DMS153 treated with DMSO at 0.1 percent for 48 hours (cell line): ENCODE results near the gene TRIM38.
"Not testable (repeated sequence)": the region's sequence is repeated elsewhere in the genome, so short reads cannot be mapped to it uniquely, and the experiment has no call there.

Experiments used
- DNase-seq: peaks from one replicate; lab custom pipeline; 2025; ENCODE audit not compliant: unreplicated experiment; lab: John Stamatoyannopoulos, UW

The TRIM38 gene, protein sequence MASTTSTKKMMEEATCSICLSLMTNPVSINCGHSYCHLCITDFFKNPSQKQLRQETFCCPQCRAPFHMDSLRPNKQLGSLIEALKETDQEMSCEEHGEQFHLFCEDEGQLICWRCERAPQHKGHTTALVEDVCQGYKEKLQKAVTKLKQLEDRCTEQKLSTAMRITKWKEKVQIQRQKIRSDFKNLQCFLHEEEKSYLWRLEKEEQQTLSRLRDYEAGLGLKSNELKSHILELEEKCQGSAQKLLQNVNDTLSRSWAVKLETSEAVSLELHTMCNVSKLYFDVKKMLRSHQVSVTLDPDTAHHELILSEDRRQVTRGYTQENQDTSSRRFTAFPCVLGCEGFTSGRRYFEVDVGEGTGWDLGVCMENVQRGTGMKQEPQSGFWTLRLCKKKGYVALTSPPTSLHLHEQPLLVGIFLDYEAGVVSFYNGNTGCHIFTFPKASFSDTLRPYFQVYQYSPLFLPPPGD

DNA sequence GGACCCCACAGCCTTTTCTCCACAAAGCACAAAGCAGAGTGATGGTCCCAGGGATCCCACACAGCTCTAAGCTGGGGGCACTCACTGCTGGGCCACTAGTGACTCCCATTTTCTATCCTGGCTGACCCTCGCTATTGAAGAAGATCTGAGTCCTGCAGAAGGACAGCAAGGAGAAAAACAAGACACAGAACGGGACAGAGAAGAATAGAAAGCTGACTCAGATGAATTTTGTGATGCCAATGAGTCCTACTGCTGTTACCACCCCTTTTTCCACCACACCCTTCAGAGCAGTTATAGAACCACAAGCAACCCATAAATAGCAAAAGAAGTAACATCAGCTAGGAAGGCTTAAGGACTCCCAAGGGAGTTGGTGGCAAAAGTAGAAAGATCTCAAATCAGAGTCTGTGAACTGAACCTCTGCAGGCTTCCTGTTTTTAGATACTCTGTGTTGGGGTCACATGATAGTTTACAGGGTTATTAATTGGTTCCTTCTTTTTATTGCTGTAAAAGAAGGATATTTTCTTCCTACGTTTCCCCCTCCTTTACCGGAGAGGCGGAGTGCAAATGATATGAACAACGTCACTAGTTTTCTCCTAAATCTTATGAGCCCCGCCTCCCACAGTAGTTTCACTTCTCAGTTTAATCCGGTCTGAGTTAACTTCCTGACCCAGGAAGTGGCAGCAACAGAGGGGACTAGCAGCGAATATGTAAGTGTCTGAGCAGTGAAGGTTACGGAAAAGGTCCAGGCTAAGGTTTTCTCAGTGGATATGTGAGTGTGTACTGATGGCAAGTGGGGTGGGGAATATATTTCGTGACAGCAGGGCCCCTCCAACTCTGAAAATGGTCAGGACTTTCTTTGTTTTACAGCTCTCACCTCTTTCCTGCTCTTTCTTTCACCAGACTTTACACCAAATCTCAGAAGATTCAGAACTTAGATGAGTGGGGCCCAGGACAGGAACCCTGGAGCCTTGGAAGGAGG, at the start of gene TRIM38:
TSS of gene TRIM38 (plus strand) at position 654 of the 979 bp plus-strand sequence. CDS start 3,721 bp downstream, outside the sequence.
- DNase-seq = peak; percentile 71

DNA sequence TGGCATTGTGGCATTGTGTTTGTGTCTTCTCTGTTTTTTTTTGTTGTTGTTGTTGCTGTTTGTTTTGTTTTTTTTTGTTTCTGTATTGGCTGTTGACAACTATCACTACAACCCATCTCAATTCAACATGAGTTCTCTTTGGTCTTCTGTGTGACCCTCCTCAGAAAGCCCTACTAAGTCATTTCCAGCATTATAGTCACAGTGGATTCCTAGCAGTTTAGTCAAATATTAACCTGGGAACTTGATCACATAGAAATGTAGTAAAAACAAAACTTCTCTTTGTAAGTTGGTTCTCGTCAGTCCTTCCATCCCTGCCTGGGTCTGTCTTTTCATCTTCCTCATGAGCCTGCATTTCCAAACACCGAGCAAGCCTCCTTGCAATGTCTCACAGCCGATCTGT, 48.9 kb upstream of the TRIM38 start:
- no peak for DNase-seq

DNA sequence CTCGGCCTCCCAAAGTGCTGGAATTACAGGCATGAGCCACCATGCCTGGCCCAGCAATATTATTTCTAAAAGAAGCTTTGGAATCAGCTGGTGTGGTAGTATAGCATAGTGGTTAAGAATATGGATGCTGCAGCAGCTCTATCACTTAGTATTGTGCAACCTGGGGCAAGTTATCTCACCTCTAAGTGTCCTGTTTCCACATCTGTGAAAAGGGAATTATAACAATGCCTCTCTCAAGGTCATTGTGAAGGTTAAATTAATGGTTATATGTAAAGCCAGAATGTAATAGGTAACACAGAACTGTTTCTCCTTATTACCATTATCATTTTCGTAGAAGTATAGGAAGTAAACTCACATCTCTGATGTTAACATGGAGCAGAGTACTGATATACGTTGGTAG, 46.3 kb upstream of the TRIM38 start:
- no peak for DNase-seq

DNA sequence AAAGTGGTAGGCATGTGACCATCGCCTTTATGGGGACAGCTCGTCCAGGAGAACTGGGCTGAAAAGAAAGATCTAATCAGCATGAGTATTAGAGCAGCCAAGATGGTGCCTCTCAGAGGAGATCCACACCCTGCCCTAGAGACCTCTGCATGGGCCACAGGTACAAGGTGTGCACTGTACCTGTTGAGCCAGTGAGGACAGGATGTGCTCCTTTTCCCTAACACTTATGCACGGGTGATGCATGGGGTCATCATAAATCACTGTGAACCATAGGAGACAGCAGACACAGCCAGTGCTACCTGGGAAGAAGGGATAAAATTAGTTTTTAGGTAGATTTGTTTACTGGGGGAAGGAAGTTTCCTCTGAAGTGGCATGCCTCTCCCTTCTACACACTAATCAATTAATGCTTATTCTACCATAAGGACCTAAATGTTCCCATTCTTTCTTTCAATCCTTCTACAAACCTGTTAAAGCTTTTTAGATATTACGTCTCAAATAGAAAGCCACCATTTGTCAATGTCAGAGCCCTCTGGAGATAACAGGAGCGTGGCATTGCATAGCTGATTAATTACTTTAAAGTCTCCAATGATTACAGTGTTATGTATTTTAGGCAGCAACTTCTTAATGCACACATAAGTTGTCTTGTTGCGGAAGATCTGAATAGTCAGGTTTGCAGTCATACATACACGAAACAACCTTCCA, 45.7 kb upstream of the TRIM38 start:
- no peak for DNase-seq

DNA sequence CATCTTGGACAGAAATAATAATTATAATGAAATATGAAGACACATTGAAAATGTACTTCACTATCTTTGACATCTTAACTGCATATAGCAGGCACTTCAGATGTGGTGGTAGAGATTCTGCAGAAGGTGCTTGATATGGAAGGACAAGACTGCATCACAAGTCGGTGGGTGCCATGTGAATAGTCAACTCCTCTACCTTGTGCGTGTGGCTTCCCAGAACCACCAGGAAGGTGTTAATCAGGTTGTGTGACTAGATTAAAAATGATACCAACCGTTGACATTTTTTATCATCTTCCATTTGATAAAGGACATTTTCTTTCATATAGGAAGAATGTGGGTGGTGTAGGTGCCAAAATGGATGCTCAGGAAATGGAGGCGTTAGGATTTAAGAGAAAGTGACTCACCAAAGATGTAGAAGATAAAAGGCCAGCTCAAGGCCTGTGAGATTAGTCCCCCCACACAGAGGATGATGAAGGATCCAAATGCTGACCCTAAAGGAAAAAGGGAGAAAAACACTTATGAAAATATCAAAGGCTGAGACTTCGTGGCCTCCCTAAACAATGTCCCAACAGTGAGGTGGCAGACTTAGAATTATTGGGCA, 44.4 kb upstream of the TRIM38 start:
- DNase-seq = no peak

DNA sequence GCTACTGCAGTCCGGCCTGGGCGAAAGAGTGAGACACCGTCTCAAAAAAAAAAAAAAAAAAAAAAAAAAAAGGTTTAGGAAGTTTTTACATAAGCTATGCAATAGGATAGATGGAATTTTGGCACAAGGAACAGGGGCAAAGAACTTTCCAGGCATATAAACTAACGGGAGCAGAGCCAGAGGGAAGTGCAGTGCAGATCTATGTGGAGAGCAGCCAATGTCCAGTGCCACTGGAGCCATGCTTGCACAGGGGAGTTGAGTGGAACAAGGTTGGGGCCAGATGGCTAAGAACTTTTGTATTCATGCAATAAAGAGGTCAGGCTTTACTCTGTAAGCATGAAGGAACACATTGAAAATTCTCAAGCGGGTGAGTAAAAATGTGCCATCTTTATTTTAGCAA, 42.9 kb upstream of the TRIM38 start:
- DNase-seq = no peak

DNA sequence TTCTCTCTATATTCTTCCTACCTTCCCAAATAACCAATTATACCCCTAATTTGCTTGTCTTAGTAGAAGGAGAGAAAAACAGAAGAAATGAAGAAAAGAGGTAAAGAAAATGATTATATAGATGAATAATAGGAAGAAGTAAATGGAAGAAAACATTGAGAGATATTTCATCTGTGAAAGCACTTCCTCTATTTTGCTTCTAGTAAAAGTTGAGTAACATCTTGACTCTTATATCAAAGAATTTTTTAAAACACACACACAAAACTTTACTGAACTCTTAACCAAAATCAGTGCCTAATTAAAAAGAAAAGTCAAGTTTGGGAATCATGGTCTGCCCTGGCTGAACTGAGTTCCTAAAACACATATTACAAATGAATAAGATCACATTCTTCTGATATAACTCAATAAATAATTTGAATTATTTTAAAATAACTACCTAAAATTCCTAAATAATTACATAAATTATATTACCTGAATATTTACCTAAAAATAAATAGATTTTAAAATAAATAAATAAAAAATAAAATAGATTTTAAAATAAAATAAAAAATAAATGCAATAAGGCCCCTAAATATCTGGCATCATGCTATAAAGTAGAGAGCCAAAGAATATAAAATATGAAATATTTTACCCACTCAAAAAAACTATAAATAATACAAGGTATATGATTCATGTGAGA, 40.9 kb upstream of the TRIM38 start:
- no peak for DNase-seq

DNA sequence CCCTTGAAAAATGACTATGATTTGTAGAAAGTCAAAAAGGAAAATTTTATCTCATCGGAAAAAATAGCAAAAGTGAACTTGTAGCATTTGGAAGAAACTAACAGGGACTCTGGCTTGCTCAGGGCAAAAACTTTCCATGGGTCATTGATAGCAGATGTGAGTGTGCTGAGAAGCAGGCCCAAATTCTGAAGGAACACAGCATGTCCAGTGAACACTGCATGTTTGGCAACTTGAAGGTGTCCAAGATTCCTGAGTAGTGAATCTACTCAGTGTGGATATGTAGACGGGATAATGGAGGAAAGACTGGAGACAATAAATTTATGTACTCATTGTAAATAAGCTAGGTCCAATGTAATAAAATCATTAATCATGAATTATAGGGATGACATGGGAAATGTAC, 40.3 kb upstream of the TRIM38 start:
- DNase-seq = no peak

DNA sequence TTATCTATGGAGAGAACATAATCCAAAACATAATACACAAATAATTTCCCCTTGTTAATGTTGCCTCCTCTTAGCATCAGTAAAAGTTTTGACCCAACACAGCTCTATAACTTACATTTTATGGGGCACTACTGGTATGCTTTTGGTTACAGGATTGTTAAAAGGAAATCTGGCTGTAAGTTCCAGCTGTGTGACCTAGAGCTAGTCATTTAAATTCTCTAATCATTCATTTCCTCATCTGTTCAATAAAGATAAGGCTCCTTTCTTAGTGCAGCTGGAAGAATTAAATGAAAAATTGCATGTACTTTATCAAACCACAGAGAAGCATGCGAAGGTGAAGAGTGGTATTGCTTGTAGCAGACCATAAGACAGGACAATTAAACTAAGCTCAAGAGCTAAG, 36.7 kb upstream of the TRIM38 start:
- no peak for DNase-seq

DNA sequence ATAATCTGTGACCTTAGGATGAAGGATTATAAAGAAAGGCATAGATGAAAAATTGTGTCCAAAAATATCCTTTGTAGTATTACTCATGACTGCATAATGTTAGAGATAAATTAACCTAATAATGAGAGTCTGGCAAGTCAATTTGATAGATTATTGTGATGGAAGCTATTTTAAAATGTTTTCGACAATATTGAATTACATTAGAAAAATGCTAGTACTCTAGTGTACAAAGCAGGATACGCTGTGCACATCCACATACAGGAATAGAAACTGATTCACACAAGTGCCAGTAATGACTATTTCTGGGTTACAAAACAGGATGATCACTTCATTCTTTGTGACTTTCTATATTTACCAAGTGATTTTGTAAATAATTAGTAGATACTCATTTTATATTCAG, 35.4 kb upstream of the TRIM38 start:
- no peak for DNase-seq

DNA sequence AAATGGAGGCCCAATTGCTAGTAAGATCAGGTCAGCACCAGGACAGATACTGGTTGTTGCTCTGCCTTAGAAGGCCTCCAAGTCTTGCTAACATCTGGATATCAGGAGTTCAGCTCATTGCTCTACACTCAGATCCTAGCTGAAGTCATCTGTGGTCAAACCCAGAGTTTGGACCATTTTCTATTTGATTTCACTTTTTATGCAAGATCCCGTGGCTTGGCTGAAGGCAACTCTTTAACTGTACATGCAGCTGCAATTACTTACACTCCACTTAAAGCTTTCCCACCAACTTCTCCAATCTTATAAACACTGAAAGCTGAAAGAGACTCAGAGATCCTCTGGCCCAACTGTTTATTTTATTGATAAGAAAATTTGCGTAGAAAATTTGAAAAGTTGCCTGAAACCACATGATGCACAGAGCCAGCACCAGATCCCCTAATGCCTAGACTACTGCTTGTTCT, 34.8 kb upstream of the TRIM38 start:
- DNase-seq = no peak

DNA sequence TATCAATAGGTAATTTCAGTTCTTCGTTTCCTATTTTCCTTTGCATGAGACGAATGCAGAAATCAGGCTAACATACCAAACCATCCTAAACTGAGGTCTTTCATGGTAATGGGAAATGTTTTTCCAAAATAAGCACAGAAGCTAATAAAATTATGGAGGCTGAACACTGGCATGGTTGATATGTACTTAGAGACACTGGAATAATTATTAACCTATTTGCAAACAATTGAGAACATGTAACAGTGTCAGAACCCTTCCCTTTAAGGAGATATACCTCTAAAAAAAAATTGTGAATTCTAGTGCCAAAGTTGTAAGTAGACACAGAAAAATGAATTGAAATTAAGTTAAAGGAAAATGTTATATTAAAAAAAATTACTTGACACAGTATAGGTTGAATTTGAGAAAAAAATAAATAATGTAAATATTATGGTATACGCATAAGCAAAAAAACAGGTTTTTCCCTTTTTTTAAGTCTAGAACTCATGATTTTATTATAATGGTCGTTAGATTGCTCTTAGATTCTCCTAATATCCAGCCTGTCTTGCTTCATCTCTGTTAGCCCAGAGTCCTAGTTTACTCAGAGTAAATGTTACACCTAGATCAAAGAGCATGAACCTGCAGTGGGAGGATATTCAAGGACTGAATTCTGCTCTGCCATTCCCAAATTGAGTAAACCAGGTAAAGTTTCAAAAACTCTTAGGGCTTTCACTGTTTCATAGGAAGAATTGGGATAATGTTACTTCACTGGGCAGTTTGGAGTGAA, 33.9 kb upstream of the TRIM38 start:
- no peak for DNase-seq

DNA sequence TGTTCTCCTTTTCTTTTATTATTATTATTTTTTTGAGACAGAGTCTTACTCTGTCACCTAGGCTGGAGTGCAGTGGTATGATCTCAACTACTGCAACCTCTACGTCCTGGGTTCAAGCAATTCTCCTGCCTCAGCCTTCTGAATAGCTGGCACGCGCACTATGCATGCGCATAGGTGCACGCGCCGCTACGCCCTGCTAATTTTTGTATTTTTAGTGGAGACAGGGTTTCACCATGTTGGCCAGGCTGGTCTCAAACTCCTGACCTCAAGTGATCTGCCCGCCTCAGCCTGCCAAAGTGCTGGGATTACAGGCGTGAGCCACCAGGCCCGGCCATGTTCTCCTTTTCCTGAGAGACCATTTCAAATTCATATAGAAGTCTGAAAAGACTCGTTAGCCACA, 32.8 kb upstream of the TRIM38 start:
- not testable (repeated sequence) for DNase-seq

DNA sequence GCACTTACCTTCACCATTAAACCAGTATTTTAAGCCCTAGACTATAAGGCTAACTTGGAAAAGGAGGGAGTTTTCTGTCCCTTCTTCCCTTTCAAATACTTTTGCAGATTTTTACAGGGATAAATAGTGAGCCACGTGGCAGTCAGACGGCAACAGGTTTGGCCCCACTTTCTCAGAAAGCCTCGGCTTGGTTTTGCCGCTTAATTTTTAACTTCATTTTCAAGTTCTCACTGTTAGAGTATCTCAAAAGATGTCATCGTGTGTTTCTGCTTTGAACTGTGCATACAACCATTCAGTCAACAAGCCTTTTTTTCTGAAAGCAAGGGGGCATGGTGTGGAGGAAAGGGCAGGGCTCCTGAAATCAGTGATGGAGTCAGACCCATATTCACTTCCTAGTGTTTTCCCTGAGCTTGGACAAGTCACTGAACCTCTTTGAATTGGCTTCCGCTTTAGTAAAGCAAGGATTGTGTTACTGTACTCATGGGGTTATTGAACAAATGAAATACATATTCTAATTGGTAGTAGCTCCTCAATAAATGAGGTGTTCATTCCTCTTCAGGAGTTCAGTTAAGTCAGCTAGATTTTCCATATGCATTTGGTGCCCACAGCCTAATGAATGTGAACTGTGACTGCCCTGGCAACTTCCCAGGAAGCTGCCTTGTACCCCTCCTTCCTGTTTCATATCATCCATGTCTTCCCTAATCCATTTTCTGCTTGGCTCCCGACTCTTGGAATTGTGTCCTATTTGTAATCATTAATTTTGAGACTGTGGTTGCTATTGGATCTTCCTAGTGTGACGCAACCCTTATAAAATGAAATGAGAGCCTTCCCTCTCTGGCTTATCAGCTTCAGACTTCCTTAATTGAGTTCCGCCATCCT, 31.8 kb upstream of the TRIM38 start, which contains the start of gene SLC17A2:
TSS of gene SLC17A2 (minus strand) at position 160 of the 879 bp plus-strand sequence. CDS start 4,895 bp downstream, outside the sequence.
- DNase-seq = no peak

DNA sequence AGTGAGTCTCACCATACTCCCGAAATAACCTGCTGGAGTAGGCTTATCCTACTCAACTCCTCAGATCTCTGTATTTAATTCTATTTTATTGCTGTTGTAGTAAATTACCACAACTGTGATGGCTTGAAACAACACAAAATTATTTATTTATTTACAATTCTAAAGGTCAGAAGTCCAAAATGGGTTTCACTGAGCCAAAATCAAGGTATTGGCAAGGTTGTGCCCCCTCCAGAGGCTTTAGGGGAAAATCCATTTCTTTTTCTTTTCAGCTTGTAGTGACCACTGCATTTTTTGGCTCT, 31.2 kb upstream of the TRIM38 start:
- no peak for DNase-seq

DNA sequence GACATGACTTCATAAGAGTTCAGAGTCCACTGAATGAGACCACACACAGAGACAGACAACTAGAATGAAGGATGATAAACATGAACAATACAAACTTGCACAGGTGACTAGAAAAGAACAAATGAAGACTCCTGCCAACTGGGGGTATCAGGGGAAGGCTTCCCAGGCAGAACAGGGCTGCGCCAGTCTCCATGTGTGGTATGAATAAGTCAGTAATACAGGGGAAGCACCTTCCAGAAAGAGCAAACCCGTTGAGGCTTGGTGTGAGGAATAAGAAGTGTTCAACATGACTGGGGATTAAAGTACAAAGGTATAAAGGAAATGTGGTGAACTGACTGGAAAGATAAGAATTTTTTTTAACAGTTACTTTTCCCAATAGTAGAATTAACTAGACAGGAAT, 28.4 kb upstream of the TRIM38 start:
- DNase-seq = no peak

DNA sequence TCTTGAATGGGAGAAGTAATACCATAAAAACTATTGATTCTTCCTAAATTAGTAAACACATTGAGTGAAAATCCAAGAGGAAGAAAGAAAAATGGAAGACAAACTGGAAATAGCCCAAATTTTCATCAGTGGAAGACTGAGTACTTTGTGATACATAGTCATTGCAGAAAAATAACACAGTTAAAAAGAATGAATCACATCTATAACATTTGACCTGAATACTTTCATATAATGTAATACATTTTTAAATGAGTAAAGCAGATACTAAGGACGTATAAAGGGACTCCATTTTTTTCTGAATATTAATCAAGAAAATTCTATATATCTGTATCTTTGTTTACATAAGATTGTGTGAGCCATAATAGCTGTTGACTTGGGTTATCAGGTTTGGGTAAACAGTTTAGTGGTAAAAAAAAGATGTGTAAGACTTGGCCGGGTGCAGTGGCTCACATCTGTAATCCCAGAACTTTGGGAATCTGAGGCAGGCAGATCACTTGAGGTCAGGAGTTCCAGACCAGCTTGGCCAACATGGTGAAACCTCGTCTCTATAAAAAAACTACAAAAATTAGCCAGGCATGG, 27.8 kb upstream of the TRIM38 start:
- DNase-seq = no peak

DNA sequence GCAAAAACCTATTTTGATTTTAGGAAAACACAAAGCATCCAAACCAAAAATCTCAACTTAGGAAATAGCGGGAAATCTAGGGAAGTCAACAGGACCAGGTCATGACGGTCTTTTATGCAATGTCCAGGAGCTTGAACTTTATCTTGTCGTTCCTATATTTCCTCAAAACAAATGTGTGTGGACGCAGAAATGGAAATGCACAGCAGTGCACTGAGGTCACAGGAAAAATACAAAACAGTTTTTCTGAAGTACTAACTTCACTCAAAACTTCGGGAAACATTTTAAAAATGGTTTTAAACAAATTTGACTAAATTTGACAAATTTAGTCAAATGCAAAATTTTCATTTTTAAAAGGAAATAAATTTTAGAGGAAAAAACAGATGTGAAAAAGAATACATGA, 26.6 kb upstream of the TRIM38 start:
- no peak for DNase-seq
